HFFc6 (cell line): ENCODE results near the gene CST9L. TPM values are rescaled to one million over a fixed set of nuclear protein-coding genes. Genes with fewer than 3 reads are reported as not detected.
A peak's percentile ranks its signal among the peaks of the same experiment; 100 is the strongest.

Experiments used
- DNase-seq: peaks from one replicate; pipeline ENCODE4 v3.0.0-alpha.2; 2018
- H3K27ac Mint-ChIP-seq: 2 replicates; pipeline ENCODE4 v1.8.0; 2020; ENCODE audit warnings: mild to moderate bottlenecking, mixed read lengths
- H3K27me3 Mint-ChIP-seq: 2 replicates; pipeline ENCODE4 v1.8.0; 2021; ENCODE audit warnings: mild to moderate bottlenecking, moderate library complexity, mixed read lengths; ENCODE audit not compliant: insufficient read depth
- H3K36me3 Mint-ChIP-seq: 2 replicates; pipeline ENCODE4 v1.8.0; 2021; ENCODE audit warnings: low read depth, mixed read lengths
- H3K4me1 Mint-ChIP-seq: 2 replicates; pipeline ENCODE4 v1.8.0; 2020; ENCODE audit warnings: low read depth, mixed read lengths
- H3K4me3 Mint-ChIP-seq: 2 replicates; pipeline ENCODE4 v1.8.0; 2020; ENCODE audit warnings: mild to moderate bottlenecking, moderate library complexity, mixed read lengths
- H3K9me3 Mint-ChIP-seq: 2 replicates; pipeline ENCODE4 v1.8.0; 2020; ENCODE audit warnings: mild to moderate bottlenecking, mixed read lengths
- total RNA-seq, 6 experiments: library from RNA; stranded (reverse); fragmentation: NEBNext Ultra II Directional; extraction: Animal tissue kit (Norgen Biotek cat#: 25700); gene quantifications; 2 replicates in 1 of 6; 3 replicates in 5 of 6; pipeline ENCODE4 v1.2.3, GENCODE V29; 2021
- TF ChIP-seq, protein P1 (sequence below): fragments of 200-600 bp; sonication (generic); IDR thresholded peaks from 2 replicates; pipeline ENCODE4 v1.5.0; 2021; ENCODE audit warnings: antibody characterized with exemption, mild to moderate bottlenecking

The CST9L gene
- total RNA-seq, 6 experiments from 2014 or later, result not detected

DNA sequence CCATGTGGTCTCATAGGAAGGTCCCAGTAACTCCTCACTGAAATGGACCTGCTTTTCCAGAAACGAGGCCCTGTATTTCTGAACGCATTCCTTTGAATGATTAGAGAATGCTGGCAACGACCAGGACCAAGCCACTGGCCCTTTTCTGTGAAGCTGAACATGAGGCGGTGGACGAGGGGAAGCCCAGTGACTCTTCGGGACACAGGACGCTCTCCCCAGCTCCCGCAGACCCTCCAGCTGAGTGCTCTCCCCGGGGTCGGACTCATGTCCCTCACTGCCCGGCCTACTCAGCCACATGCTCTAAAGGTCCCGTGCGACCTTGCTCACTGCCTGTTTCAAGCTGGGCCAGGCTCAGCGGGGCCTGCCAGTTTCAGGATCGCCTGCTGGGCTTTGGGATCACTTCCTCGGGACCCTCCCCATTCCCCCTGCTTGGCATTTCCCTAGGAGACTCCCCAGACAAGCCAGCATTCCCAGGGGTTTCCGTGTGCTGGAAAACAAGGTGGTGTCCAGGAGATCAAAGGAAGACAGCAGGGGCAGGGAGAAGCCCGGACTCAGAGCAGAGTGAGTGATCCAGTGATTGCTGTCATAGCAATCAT lies 40.1 kb upstream of the CST9L start:
- TF ChIP-seq, protein P1, sequence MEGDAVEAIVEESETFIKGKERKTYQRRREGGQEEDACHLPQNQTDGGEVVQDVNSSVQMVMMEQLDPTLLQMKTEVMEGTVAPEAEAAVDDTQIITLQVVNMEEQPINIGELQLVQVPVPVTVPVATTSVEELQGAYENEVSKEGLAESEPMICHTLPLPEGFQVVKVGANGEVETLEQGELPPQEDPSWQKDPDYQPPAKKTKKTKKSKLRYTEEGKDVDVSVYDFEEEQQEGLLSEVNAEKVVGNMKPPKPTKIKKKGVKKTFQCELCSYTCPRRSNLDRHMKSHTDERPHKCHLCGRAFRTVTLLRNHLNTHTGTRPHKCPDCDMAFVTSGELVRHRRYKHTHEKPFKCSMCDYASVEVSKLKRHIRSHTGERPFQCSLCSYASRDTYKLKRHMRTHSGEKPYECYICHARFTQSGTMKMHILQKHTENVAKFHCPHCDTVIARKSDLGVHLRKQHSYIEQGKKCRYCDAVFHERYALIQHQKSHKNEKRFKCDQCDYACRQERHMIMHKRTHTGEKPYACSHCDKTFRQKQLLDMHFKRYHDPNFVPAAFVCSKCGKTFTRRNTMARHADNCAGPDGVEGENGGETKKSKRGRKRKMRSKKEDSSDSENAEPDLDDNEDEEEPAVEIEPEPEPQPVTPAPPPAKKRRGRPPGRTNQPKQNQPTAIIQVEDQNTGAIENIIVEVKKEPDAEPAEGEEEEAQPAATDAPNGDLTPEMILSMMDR, result no peak
- H3K36me3 Mint-ChIP-seq, result no peaks in the 10 kb centered on the region
- no peaks in the 10 kb centered on the region for H3K9me3 Mint-ChIP-seq
- H3K27me3 Mint-ChIP-seq, result peaks cover 39% of the 10 kb centered on the region
- H3K27ac Mint-ChIP-seq, result no peak overlapping the region
- H3K4me1 Mint-ChIP-seq, result peaks cover 9% of the 10 kb centered on the region
- H3K4me3 Mint-ChIP-seq, result no peak overlapping the region
- no peak for DNase-seq

DNA sequence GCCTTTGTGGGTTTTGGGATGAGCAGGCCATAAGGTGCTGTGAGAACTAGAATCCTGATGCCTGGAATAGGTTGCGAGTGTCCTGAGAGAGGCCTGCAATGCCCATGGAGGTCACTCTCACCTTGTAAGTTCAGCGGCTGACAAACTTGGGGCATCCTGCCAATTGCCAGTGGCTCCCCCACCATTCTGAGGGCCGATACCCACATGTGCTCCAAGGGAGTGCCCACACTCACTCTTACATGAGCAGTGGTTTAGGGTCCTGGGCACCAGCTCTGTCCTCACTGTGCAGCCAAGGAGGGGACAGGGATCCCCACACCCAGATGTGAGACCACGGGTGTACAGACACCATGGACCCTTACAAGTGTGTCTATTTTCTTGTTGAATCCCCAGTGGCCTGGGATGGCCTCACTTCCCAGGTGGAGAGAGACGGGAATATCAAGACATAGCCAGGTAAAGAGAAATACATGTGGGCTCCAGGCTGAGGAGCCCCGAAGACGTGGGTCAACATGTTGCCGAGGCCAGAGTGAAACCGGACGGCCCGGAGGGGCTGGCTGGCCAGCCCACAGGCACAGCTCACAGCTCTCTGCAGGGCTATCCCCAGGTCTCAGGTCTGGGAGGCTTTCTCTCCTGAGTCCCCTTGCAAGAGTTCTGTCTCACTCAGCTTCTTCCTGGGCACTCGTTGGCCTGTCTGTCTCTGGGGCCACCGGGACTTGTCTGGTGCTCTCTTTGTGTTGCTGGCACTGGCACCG lies 39.4 kb upstream of the CST9L start:
- no peaks in the 10 kb centered on the region for H3K9me3 Mint-ChIP-seq
- no peaks in the 10 kb centered on the region for H3K36me3 Mint-ChIP-seq
- peaks cover 39% of the 10 kb centered on the region for H3K27me3 Mint-ChIP-seq
- no peak overlapping the region for H3K27ac Mint-ChIP-seq
- no peak overlapping the region for H3K4me3 Mint-ChIP-seq
- peaks cover 9% of the 10 kb centered on the region for H3K4me1 Mint-ChIP-seq
- no peak for DNase-seq
- TF ChIP-seq, protein P1, result no peak

DNA sequence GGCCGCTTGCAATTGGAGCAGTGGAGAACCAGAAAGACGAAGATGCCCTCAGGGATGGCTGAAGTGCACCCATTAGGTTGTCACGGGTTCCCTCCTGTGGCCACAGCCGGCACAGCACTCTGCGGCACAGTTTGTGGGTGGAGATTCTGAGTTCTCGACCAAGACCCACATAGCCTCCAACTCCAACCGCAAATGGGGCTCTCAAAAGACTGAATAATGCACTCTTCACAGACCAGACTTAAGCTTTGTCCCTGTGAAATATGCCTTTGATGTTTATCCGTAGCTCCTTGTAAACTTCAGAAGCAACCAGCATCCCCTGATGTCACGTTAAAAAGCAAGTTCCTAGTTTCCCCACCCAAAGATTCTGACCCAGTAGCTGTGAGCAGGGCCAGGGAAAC lies 38.4 kb upstream of the CST9L start:
- H3K36me3 Mint-ChIP-seq, result no peaks in the 10 kb centered on the region

DNA sequence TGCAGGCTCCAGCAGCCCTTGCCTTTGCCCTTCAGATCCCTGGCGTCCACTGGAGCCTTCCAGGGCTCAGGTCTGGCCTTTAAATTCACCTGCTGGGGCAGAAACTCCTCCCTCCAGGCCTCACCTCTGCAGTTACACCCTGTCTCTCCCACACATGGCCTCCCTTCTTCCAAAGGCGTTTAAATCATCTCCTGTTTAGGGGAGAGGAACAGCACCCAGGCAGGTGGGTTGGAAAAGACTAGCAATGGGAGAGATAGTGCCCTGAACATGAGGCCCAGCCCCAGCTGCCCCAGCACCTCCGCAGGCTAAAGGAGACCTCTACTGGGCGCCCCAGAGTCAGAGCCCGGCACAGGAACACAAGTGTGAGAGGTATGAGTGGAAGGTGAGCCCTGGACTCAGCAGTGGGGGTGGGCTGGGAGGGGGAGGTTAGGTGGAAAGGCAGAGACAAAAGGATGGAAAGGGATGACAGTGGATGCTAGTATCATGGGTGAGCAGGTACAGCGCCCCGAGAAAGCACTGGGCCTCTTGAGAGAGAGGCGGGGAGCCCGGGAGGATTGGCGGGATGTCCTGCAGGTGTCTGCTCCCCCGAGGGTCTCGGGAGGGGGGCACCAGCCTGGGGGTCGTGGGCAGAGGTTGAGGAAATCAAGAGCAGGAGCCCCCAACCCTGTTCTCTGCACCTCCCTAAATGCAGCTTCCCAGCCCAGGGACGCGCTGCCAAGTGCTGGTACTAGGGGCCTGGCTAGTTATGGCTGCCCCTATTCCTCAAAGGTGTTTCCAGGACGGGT lies 37.8 kb upstream of the CST9L start, which contains the start of gene CST9:
Gene CST9 (minus strand): TSS at position 51 of the 785 bp plus-strand sequence. CDS start 53 bp downstream, outside the sequence.
- Mint-ChIP-seq H3K9me3 (no peaks in the 10 kb centered on the region), H3K27ac (no peak within 1 kb of the TSS), H3K4me1 (peaks cover 9% of the 10 kb centered on the region), H3K27me3 (peaks cover 37% of the 10 kb centered on the region), H3K36me3 (no peaks in the 10 kb centered on the region), H3K4me3 (no peak within 1 kb of the TSS)
- TF ChIP-seq, protein P1, result no peak
- DNase-seq, result no peak

More for the DNA sequence above, 38.4 kb upstream of the CST9L start:
- H3K9me3 Mint-ChIP-seq, result no peaks in the 10 kb centered on the region
- TF ChIP-seq, protein P1, result peak; percentile 91
- H3K4me1 Mint-ChIP-seq, result peaks cover 9% of the 10 kb centered on the region
- H3K27me3 Mint-ChIP-seq, result peaks cover 43% of the 10 kb centered on the region
- H3K4me3 Mint-ChIP-seq, result no peak overlapping the region
- DNase-seq, result peak; percentile 71
- no peak overlapping the region for H3K27ac Mint-ChIP-seq

DNA sequence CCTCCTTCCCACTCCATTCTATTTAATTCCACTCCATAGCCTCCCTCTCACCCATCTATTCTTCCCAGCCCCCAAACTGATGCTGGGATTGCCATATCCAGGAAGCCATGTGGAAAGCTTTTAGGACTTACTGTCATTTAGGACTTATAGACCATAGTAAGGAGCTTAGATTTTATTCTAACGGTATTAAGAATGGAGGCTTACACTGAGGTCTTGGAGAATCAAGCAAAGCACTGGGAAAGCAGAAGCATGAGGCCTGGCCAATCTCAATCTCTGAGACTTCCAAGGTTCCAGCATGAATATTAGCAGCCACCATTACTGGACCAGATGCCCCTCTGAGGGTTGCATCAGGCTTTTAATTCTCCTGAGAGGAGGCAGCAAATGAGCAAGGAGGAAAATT lies 36.0 kb upstream of the CST9L start:
- Mint-ChIP-seq H3K27me3 (peaks cover 33% of the 10 kb centered on the region), H3K36me3 (no peaks in the 10 kb centered on the region), H3K4me3 (no peak overlapping the region), H3K27ac (no peak overlapping the region), H3K9me3 (no peaks in the 10 kb centered on the region), H3K4me1 (peaks cover 9% of the 10 kb centered on the region)
- DNase-seq, result no peak
- TF ChIP-seq, protein P1, result no peak
